Measurements from ENCODE around the gene TMEM14B.
"Not testable (repeated sequence)": the region's sequence is repeated elsewhere in the genome, so short reads cannot be mapped to it uniquely, and the experiment has no call there.

TMEM14B gene

DNA sequence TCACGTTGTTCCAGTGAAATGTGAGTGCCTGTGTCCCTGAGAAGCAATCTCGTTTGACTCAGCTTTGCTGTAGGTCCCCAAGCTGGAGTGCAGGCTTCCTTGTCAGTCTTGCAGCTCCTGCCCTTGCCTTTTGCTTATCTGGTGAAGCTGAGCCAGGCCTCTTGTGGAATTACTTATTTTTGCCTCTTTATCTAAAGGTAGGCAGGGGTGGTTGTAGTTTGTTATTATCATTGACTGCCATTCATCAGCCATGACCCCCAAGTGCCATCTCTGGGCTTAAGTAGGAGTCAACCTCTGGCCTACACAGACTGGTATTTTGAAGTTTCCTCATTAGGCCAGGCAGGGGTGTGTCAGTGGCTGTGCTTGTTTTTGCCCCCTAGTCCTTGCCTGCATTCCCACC lies 2.1 kb downstream of the TMEM14B start:
- Histone ChIP-seq H3K4me1 (ENCODE audit: insufficient read depth, low read length) (peaks cover 16% of the 10 kb centered on the region), H3K9me3 (ENCODE audit: insufficient read depth, low read depth, low read length) (no peaks in the 10 kb centered on the region), H3K9ac (ENCODE audit: low read depth, low read length) (no peak overlapping the region), H3K4me3 (ENCODE audit: low read length) (no peak overlapping the region; the same call in 1 of the 2 replicates), H3K36me3 (ENCODE audit: insufficient read depth, low read depth, low read length) (peaks cover 51% of the 10 kb centered on the region), H3K27ac (ENCODE audit: low read length) (no peak overlapping the region), H3K27me3 (ENCODE audit: insufficient read depth, low read length) (no peaks in the 10 kb centered on the region)

DNA sequence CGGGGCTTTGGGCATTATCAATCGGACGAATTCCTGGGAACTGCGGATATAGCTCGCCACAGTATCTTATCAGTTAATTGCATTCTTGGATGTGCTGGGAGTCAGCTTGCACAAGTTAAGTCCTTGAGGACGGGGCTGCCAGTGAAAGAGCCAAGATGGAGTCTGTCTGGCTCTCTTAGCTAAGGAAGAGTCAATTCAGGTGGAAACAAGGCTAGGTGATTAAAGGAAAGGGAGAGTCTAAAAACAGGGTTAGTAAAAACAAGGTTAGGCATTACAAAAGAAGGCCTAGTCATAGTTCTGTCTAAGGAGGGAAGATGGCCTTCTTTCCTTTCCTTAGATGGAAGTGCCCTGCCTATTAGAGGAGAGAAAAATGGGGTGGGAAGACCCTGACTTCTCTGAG lies 3.0 kb downstream of the TMEM14B start:
- not testable (repeated sequence) for H3K4me3 ChIP-seq (ENCODE audit: low read length); H3K27me3 ChIP-seq (ENCODE audit: insufficient read depth, low read length); H3K9ac ChIP-seq (ENCODE audit: low read depth, low read length); H3K9me3 ChIP-seq (ENCODE audit: insufficient read depth, low read depth, low read length); H3K27ac ChIP-seq (ENCODE audit: low read length)
- H3K36me3 ChIP-seq (ENCODE audit: insufficient read depth, low read depth, low read length): peaks cover 59% of the 10 kb centered on the region
- peaks cover 14% of the 10 kb centered on the region for H3K4me1 ChIP-seq (ENCODE audit: insufficient read depth, low read length)

DNA sequence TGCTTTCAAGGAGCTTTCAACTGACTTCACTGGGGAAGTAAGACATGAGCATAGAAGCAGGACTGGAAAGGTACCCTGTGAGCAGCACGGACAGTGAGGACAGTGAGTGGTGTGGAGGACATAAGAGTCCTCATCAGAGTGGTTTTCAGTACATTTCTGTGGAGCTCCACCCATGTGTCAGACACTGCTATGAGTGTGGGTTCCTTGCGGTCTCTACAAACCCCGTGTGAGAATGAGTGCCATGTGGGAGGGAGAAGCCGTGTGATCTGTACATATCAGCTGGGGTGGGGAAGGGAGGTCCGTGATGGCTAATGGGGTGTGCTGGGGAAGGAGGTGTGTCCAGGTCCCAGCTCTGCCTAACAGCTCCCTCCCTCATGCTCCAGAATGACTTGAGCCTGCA lies 4.2 kb downstream of the TMEM14B start:
- H3K9ac ChIP-seq (ENCODE audit: low read depth, low read length); H3K4me1 ChIP-seq (ENCODE audit: insufficient read depth, low read length); H3K27me3 ChIP-seq (ENCODE audit: insufficient read depth, low read length); H3K27ac ChIP-seq (ENCODE audit: low read length); H3K4me3 ChIP-seq (ENCODE audit: low read length); H3K9me3 ChIP-seq (ENCODE audit: insufficient read depth, low read depth, low read length): not testable (repeated sequence)
- H3K36me3 ChIP-seq (ENCODE audit: insufficient read depth, low read depth, low read length): peaks cover 71% of the 10 kb centered on the region

DNA sequence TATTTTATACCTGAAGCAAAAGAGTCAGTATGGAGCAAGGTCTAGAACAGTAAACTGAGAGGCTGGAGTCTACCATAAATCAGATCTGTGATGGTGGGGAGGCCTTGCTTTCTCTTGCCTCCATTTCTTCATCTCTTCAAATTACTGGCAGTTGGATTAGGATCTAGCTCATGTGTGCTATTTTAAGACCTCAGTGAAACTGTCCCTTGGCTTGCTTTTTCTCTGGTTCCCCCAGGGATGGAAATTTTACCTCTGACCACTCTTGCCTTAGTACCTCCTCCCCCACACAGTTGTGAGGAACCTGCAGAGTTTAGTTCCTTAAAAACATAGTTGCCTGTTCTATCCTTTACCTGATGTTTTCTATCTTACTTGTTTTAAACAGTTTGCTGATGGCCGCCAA lies 8.5 kb downstream of the TMEM14B start:
- Histone ChIP-seq H3K36me3 (ENCODE audit: insufficient read depth, low read depth, low read length) (peaks cover 83% of the 10 kb centered on the region), H3K27me3 (ENCODE audit: insufficient read depth, low read length) (no peaks in the 10 kb centered on the region), H3K9me3 (ENCODE audit: insufficient read depth, low read depth, low read length) (no peaks in the 10 kb centered on the region), H3K27ac (ENCODE audit: low read length) (no peak overlapping the region), H3K9ac (ENCODE audit: low read depth, low read length) (no peak overlapping the region), H3K4me3 (ENCODE audit: low read length) (no peak overlapping the region), H3K4me1 (ENCODE audit: insufficient read depth, low read length) (peaks cover 3% of the 10 kb centered on the region)

DNA sequence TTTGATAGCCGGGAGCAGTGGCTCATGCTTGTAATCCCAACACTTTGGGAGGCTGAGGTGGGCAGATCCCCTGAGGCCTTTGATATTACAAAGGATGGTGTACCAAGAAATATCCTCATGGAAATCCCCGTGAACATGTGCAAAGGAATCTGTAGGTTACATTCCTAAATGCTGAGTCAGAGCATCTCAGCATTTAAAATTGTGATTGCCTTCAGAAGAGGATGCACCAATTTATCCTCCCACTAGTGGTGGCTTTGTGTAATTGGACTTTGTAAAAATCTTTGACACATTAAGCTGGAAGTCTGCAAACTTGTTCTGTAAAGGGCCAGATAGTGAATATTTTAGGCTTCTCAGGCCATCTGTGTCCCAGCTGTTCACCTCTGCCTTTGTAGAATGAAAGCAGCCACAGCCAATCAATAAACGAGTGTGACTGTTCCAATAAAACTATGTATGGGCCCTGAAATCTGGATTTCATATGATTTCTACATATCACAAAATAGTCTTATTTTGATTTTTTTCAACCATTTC lies 11.8 kb downstream of the TMEM14B start:
- no peak overlapping the region for H3K4me3 ChIP-seq (ENCODE audit: low read length)
- peak overlapping the region; percentile 65 for H3K27ac ChIP-seq (ENCODE audit: low read length)
- H3K9ac ChIP-seq (ENCODE audit: low read depth, low read length): no peak overlapping the region
- H3K4me1 ChIP-seq (ENCODE audit: insufficient read depth, low read length): peaks cover 3% of the 10 kb centered on the region
- no peaks in the 10 kb centered on the region for H3K27me3 ChIP-seq (ENCODE audit: insufficient read depth, low read length)
- no peaks in the 10 kb centered on the region for H3K9me3 ChIP-seq (ENCODE audit: insufficient read depth, low read depth, low read length)
- peaks cover 59% of the 10 kb centered on the region for H3K36me3 ChIP-seq (ENCODE audit: insufficient read depth, low read depth, low read length)

DNA sequence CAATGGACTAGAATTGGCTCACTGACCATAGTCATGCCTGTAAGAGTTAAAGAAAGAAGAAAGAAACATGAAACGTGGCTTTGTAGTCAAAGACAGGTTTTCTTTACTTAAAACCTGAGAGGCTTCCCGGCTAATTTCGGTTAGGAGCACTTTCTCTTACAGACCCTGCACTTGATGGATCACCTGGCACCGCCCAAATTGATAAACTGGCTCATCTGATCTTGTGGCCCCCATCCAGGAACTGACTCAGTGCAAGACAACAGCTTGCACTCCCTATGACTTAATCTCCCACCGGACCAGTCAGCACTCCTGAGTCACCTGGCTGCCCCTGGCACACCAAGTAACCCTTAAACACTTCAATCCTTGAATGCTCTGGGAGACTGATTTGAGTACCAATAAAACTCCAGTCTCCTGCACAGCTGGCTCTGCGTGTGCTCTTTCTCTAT lies 12.3 kb downstream of the TMEM14B start:
- no peak overlapping the region for H3K27ac ChIP-seq (ENCODE audit: low read length)
- H3K36me3 ChIP-seq (ENCODE audit: insufficient read depth, low read depth, low read length): peaks cover 54% of the 10 kb centered on the region
- peaks cover 3% of the 10 kb centered on the region for H3K4me1 ChIP-seq (ENCODE audit: insufficient read depth, low read length)
- no peak overlapping the region for H3K9ac ChIP-seq (ENCODE audit: low read depth, low read length)
- no peak overlapping the region for H3K4me3 ChIP-seq (ENCODE audit: low read length)
- no peaks in the 10 kb centered on the region for H3K27me3 ChIP-seq (ENCODE audit: insufficient read depth, low read length)
- H3K9me3 ChIP-seq (ENCODE audit: insufficient read depth, low read depth, low read length): no peaks in the 10 kb centered on the region

DNA sequence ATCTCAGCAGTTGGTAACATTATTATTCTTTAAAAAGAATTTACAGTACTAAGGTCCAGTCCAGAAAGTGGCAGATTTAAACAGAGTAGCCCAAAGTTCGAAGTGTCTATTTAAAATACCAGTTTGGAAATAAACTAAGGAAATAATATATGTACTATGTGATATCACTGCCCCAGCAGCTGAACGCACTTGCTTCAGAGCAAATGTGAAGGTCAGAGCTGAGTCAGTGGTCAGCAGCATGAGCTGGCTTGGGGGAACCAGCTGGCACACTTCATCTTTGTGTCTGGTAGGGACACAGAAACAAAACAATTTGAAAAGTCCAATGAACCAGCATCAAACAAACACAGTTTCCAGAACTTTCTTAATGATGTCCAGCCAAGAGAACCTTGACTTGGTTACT lies 15.4 kb downstream of the TMEM14B start:
- Histone ChIP-seq H3K27me3 (ENCODE audit: insufficient read depth, low read length) (no peaks in the 10 kb centered on the region), H3K36me3 (ENCODE audit: insufficient read depth, low read depth, low read length) (peaks cover 23% of the 10 kb centered on the region), H3K4me1 (ENCODE audit: insufficient read depth, low read length) (peaks cover 3% of the 10 kb centered on the region), H3K27ac (ENCODE audit: low read length) (no peak overlapping the region), H3K9ac (ENCODE audit: low read depth, low read length) (no peak overlapping the region), H3K4me3 (ENCODE audit: low read length) (no peak overlapping the region), H3K9me3 (ENCODE audit: insufficient read depth, low read depth, low read length) (no peaks in the 10 kb centered on the region)

DNA sequence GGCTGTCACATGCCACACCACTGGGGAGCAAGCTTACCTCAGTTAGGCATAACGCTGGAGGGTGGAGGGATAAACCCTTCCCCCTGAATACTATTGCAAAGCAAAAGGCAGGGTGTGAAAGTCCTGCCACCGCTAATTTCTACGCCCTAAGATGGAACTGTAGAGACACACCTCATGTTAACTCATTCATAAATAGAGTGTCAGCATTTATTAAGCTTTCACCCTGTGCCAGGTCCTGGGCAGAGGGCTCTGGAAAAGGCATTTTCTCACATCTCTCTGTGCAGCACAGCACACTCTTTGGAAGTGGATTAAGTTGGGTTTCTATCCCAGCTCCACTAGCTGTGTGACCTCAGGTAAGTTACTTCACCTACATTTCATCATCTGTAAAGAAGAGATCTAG lies 21.8 kb downstream of the TMEM14B start:
- Histone ChIP-seq H3K36me3 (ENCODE audit: insufficient read depth, low read depth, low read length) (peaks cover 17% of the 10 kb centered on the region), H3K9ac (ENCODE audit: low read depth, low read length) (no peak overlapping the region), H3K27ac (ENCODE audit: low read length) (no peak overlapping the region), H3K9me3 (ENCODE audit: insufficient read depth, low read depth, low read length) (no peaks in the 10 kb centered on the region), H3K27me3 (ENCODE audit: insufficient read depth, low read length) (no peaks in the 10 kb centered on the region), H3K4me3 (ENCODE audit: low read length) (no peak overlapping the region), H3K4me1 (ENCODE audit: insufficient read depth, low read length) (no peaks in the 10 kb centered on the region)

DNA sequence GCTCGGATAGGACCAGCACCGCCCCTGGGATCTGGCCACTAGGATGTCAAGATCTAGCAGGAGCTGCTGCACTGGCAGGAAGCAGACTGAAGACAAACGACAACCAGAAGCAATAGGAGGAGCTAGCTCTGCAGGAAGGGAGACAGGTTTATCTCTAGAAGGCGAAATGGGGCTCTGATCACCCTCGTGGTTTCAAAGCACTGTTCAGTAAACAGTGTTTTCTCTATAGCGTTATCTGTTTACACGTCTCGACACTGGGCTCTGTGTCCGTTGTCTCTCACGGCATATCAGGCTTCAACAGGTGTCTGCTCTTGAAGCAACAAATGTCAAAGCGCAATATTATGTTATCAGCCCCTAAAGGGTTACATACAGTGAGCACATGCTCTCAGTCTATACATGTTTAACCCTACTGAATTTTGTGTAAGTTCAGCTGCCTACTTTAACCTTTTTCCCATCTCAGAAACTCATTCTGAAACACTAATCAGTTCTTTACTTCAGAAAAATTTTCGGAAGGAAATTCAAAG lies 23.8 kb downstream of the TMEM14B start:
- Histone ChIP-seq H3K27me3 (ENCODE audit: insufficient read depth, low read length) (no peaks in the 10 kb centered on the region), H3K4me1 (ENCODE audit: insufficient read depth, low read length) (no peaks in the 10 kb centered on the region), H3K9ac (ENCODE audit: low read depth, low read length) (no peak overlapping the region), H3K27ac (ENCODE audit: low read length) (no peak overlapping the region), H3K9me3 (ENCODE audit: insufficient read depth, low read depth, low read length) (no peaks in the 10 kb centered on the region), H3K4me3 (ENCODE audit: low read length) (no peak overlapping the region), H3K36me3 (ENCODE audit: insufficient read depth, low read depth, low read length) (peaks cover 35% of the 10 kb centered on the region)

DNA sequence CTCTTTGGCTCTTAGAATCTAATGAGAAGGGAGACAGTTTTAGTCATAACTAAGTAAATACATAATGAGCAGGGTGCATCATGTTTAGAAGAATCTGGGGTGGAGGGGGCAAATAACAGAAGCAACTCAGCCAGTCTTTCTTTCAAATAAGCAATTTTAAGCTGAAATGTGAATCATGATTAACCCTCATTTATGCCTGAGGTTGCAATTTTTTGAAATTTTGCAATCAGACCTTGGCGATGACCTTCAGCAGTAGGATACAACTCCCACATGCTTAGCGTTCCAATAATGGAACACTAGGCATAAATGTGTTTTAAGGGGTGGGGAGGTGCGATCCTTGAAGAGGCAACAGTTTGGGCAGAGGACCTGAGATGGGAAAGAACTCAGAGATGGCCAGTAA lies 30.6 kb downstream of the TMEM14B start:
- Histone ChIP-seq H3K4me1 (ENCODE audit: insufficient read depth, low read length) (no peaks in the 10 kb centered on the region), H3K9ac (ENCODE audit: low read depth, low read length) (no peak overlapping the region), H3K36me3 (ENCODE audit: insufficient read depth, low read depth, low read length) (peaks cover 34% of the 10 kb centered on the region), H3K9me3 (ENCODE audit: insufficient read depth, low read depth, low read length) (no peaks in the 10 kb centered on the region), H3K27ac (ENCODE audit: low read length) (no peak overlapping the region), H3K4me3 (ENCODE audit: low read length) (no peak overlapping the region), H3K27me3 (ENCODE audit: insufficient read depth, low read length) (no peaks in the 10 kb centered on the region)

DNA sequence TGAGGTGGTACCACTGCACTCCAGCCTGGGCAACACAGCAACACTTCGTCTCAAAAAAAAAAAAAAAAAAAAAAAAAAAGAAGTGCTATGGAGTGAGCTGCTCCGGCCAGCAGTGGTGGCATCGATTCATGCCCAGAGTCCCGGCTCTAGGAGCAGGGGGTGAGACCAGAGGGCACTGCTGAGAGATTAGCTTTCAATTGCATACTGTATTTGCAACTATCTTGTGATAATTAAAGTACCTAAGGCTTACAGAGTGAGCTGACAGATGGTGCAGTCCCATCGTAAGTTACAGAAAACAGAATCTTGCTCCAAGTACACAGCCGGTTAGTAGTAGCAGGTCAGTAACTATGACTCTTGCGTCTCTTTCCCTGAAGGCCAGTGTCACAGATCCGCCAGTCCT lies 31.5 kb downstream of the TMEM14B start:
- H3K4me3 ChIP-seq (ENCODE audit: low read length): no peak overlapping the region
- peaks cover 34% of the 10 kb centered on the region for H3K36me3 ChIP-seq (ENCODE audit: insufficient read depth, low read depth, low read length)
- no peaks in the 10 kb centered on the region for H3K4me1 ChIP-seq (ENCODE audit: insufficient read depth, low read length)
- no peaks in the 10 kb centered on the region for H3K27me3 ChIP-seq (ENCODE audit: insufficient read depth, low read length)
- no peaks in the 10 kb centered on the region for H3K9me3 ChIP-seq (ENCODE audit: insufficient read depth, low read depth, low read length)
- no peak overlapping the region for H3K9ac ChIP-seq (ENCODE audit: low read depth, low read length)
- H3K27ac ChIP-seq (ENCODE audit: low read length): no peak overlapping the region

DNA sequence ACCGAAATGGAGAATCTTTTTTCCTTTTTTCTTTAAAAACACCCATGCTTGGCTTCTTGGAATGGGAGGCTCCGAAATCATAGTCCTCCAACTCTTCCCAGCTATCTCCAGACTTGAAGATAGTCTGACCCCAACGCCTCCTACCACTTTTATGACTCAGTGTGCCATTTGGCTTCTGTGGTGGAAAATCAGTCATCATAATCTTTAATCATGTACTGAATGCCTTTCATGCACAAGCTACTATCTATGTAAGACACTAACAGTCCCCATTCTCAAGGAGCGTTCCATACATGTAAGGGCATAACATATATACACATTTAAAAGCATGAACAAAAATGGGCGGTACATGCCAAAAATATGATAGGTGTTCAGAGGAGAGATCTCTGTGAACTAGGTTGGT lies 44.1 kb downstream of the TMEM14B start:
- no peaks in the 10 kb centered on the region for H3K27me3 ChIP-seq (ENCODE audit: insufficient read depth, low read length)
- no peak overlapping the region for H3K4me3 ChIP-seq (ENCODE audit: low read length)
- H3K27ac ChIP-seq (ENCODE audit: low read length): no peak overlapping the region
- no peaks in the 10 kb centered on the region for H3K9me3 ChIP-seq (ENCODE audit: insufficient read depth, low read depth, low read length)
- no peaks in the 10 kb centered on the region for H3K4me1 ChIP-seq (ENCODE audit: insufficient read depth, low read length)
- peaks cover 4% of the 10 kb centered on the region; the same call in 1 of the 2 replicates for H3K36me3 ChIP-seq (ENCODE audit: insufficient read depth, low read depth, low read length)
- no peak overlapping the region for H3K9ac ChIP-seq (ENCODE audit: low read depth, low read length)
